HG02678 (cell line): Measurements from ENCODE around the gene CHD2.
"Not testable (repeated sequence)": the region's sequence is repeated elsewhere in the genome, so short reads cannot be mapped to it uniquely, and the experiment has no call there.

Experiments
- ATAC-seq: cut with Tn5 transposase; IDR thresholded peaks from one replicate; pipeline ENCODE4 v1.9.1; 2021; ENCODE audit warnings: mild to moderate bottlenecking, moderate library complexity; ENCODE audit not compliant: unreplicated experiment

CHD2 gene

GRCh38 chr15:92904722-92905571 lies 4.8 kb downstream of the CHD2 start:
- no peak for ATAC-seq

GRCh38 chr15:92906020-92906419 lies 5.9 kb downstream of the CHD2 start:
- ATAC-seq: no peak

GRCh38 chr15:92906563-92907081 lies 6.5 kb downstream of the CHD2 start:
- ATAC-seq: peak; percentile 36

- ATAC-seq: no peak
These were observed 7.1 kb downstream of the CHD2 start for GRCh38 chr15:92907229-92907628.

GRCh38 chr15:92907896-92908712 lies 8.0 kb downstream of the CHD2 start:
- ATAC-seq: no peak

GRCh38 chr15:92908713-92909057 lies 8.6 kb downstream of the CHD2 start:
- no peak for ATAC-seq

- ATAC-seq: no peak
These were observed 9.1 kb downstream of the CHD2 start for GRCh38 chr15:92909136-92909781.

- no peak for ATAC-seq
These were observed 10.3 kb downstream of the CHD2 start for GRCh38 chr15:92910451-92910850.

GRCh38 chr15:92914103-92914499 lies 14.0 kb downstream of the CHD2 start:
- no peak for ATAC-seq

- ATAC-seq: peak; percentile 54
These were observed 14.7 kb downstream of the CHD2 start for GRCh38 chr15:92914768-92915221.

GRCh38 chr15:92915766-92916435 lies 15.8 kb downstream of the CHD2 start:
- no peak for ATAC-seq

GRCh38 chr15:92917598-92918407 lies 17.7 kb downstream of the CHD2 start:
- peak; percentile 36 for ATAC-seq

- not testable (repeated sequence) for ATAC-seq
These were observed 18.8 kb downstream of the CHD2 start for GRCh38 chr15:92918881-92919280.

- no peak for ATAC-seq
These were observed 20.6 kb downstream of the CHD2 start for GRCh38 chr15:92920595-92921161.

GRCh38 chr15:92921215-92922131 lies 21.3 kb downstream of the CHD2 start:
- ATAC-seq: no peak

GRCh38 chr15:92922418-92923002 lies 22.4 kb downstream of the CHD2 start:
- ATAC-seq: peak; percentile 63

GRCh38 chr15:92924216-92924615 lies 24.1 kb downstream of the CHD2 start:
- ATAC-seq: no peak

GRCh38 chr15:92925454-92925853 lies 25.3 kb downstream of the CHD2 start:
- no peak for ATAC-seq
